GM19328 (cell line): ENCODE data around the gene RP2.

Experiments used
- ATAC-seq: cut with Tn5 transposase; IDR thresholded peaks from one replicate; pipeline ENCODE4 v1.9.1; 2021; ENCODE audit warnings: mild to moderate bottlenecking, moderate library complexity; ENCODE audit not compliant: unreplicated experiment

RP2 gene

GRCh38 chrX:46917622-46918021 lies 80.8 kb downstream of the RP2 start:
- no peak for ATAC-seq

- no peak for ATAC-seq
These were observed 81.6 kb downstream of the RP2 start for GRCh38 chrX:46918434-46918833.

- no peak for ATAC-seq
These were observed 83.4 kb downstream of the RP2 start for GRCh38 chrX:46920235-46920634.

GRCh38 chrX:46922611-46923010 lies 85.8 kb downstream of the RP2 start:
- ATAC-seq, result no peak

GRCh38 chrX:46927718-46928117 lies 90.9 kb downstream of the RP2 start:
- ATAC-seq, result no peak

- no peak for ATAC-seq
These were observed 92.8 kb downstream of the RP2 start for GRCh38 chrX:46929439-46930261.
